ENCODE measurements around the gene AKTIP. TPM values are rescaled to one million over a fixed set of nuclear protein-coding genes. Genes with fewer than 3 reads are reported as not detected.

Gene AKTIP
- total and polyA plus RNA-seq, 8 donors, result 12.5 to 34.9 (median 16.4) TPM

DNA sequence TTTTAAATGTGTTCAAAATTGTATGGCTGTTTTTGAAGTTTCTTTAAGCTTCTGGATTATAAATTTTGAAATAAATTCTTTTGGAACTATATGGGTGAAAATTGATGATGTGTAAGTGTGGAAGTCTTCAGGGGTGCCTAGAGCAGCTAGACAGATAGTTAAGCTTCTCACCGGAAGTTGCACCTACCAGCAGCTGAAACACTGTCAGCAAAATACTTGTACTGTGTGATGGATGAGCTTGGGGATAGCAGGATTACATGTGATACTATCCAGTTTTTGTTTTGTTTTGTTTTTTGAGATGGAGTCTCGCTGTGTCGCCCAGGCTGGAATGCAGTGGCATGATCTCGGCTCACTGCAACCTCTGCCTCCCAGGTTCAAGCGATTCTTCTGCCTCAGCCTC is 49.1 kb downstream of the AKTIP start:
- no peak for DNase-seq
- no peaks in the 10 kb centered on the region for H3K9me3 ChIP-seq
- no peak overlapping the region for H3K4me3 ChIP-seq
- H3K27me3 ChIP-seq, result no peaks in the 10 kb centered on the region
- 89 to 98% (median 95%) methylated on average over 5 of the region's 5 CpGs for WGBS, 5 donors
- no peak overlapping the region for H3K27ac ChIP-seq
- H3K36me3 ChIP-seq, result peaks cover 42 to 95% (median 92%) of the 10 kb centered on the region in 4 donors
- intact Hi-C loops (cut with DNase I; ENCODE audit: low total_unique reads), result no loop called here
- TF ChIP-seq POLR2A (IDR thresholded peaks at IDR 0.05) (no peak), EP300 (IDR thresholded peaks at IDR 0.05) (no peak), POLR2AphosphoS5 (IDR thresholded peaks at IDR 0.05) (no peak)
- TF ChIP-seq, protein P1, sequence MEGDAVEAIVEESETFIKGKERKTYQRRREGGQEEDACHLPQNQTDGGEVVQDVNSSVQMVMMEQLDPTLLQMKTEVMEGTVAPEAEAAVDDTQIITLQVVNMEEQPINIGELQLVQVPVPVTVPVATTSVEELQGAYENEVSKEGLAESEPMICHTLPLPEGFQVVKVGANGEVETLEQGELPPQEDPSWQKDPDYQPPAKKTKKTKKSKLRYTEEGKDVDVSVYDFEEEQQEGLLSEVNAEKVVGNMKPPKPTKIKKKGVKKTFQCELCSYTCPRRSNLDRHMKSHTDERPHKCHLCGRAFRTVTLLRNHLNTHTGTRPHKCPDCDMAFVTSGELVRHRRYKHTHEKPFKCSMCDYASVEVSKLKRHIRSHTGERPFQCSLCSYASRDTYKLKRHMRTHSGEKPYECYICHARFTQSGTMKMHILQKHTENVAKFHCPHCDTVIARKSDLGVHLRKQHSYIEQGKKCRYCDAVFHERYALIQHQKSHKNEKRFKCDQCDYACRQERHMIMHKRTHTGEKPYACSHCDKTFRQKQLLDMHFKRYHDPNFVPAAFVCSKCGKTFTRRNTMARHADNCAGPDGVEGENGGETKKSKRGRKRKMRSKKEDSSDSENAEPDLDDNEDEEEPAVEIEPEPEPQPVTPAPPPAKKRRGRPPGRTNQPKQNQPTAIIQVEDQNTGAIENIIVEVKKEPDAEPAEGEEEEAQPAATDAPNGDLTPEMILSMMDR (IDR thresholded peaks at IDR 0.05), result no peak
- no peaks in the 10 kb centered on the region for H3K4me1 ChIP-seq

DNA sequence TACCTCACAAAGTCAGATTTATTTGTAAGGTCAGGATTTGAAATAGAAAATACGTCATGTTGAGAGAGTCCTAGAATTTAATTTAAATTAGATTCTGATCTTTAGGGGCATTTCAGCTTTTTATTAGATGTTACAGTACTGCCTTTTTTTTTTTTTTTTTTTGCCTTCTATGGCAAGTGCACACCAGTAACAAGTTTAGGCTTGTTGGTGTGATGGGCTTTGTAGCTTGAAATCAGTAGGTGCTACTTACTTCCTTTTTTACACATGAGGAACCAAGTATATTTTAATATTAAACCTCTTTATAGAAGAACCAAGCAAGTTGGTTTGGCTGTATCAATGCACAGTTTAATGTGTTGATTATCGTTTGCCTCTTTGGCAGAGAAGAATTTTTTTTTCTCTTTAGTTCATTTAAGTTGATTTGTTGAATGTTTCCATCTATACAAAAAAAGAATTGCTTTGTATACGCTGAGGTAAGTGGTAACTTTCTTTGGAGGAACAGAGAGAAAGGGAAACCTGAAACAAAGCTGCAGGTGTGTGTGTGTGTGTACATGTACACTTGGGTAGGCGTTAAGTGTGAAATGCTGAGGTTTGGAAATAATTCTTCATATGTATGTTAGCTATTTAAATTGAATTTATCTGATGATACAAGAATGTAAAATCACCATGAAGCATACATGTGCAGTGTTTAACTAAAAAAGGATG is 53.0 kb downstream of the AKTIP start:
- H3K36me3 ChIP-seq, result peaks cover 28 to 95% (median 90%) of the 10 kb centered on the region in 4 donors
- no peaks in the 10 kb centered on the region for H3K27me3 ChIP-seq
- no peak for TF ChIP-seq EP300 (IDR thresholded peaks at IDR 0.05)
- no peak for TF ChIP-seq POLR2AphosphoS5 (IDR thresholded peaks at IDR 0.05)
- TF ChIP-seq, protein P1 (IDR thresholded peaks at IDR 0.05), result no peak
- no peak for TF ChIP-seq POLR2A (IDR thresholded peaks at IDR 0.05)
- H3K4me1 ChIP-seq, result no peaks in the 10 kb centered on the region
- no peak overlapping the region for H3K4me3 ChIP-seq
- WGBS, 5 donors, result 76 to 87% (median 82%) methylated on average over 4 of the region's 4 CpGs
- H3K27ac ChIP-seq, result no peak overlapping the region
- intact Hi-C loops (cut with DNase I; ENCODE audit: low total_unique reads), result no loop called here
- DNase-seq, result peak in 1 of 2 donors; percentile 12
- H3K9me3 ChIP-seq, result no peaks in the 10 kb centered on the region

DNA sequence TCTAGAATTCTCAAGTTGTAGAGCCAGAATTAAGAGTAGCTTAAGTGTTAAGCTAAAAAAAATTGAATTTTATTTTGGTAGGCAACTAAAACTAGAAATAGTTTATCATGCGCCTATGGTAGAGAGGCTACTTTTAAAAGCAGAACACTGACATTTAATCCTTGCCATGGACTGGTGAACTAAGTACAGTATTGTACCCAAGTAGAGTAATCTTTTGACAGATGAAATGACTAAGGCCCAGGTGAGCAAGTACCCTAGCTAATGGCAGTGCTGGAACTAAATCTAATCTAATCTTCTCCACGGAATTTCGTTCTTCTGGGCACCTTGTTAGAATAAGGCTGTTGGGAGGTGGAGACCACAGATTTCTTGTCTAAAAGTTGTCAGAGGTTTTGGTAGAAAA is 56.9 kb downstream of the AKTIP start:
- peaks cover 27 to 96% (median 89%) of the 10 kb centered on the region in 4 donors for H3K36me3 ChIP-seq

DNA sequence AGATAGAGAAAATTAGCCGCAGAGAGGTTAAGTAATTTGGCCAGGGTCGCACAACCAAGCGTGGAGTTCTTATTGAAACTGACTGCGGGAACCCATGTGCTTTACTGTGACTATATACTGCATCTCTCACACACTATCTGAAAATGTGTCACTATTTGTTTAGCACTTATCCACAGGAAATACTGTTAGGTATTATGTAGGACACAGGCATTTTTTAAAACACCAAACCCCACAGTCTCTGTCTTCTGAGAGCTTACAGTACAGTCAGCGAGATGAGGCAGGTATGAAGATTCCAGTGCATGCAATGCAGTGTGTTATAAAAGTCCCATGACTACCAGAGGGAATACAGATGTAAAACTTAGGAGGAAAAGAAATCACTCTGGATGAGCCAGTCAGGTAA is 57.5 kb downstream of the AKTIP start:
- WGBS, 5 donors, result 82 to 97% (median 91%) methylated on average over 5 of the region's 5 CpGs
- intact Hi-C loops (cut with DNase I; ENCODE audit: low total_unique reads), result no loop called here
- no peak for DNase-seq
- no peak overlapping the region for H3K27ac ChIP-seq
- no peak overlapping the region for H3K4me3 ChIP-seq
- no peaks in the 10 kb centered on the region for H3K9me3 ChIP-seq
- no peaks in the 10 kb centered on the region for H3K27me3 ChIP-seq
- H3K36me3 ChIP-seq, result peaks cover 29 to 96% (median 92%) of the 10 kb centered on the region in 4 donors
- no peaks in the 10 kb centered on the region for H3K4me1 ChIP-seq
- TF ChIP-seq EP300 (IDR thresholded peaks at IDR 0.05) (no peak), POLR2AphosphoS5 (IDR thresholded peaks at IDR 0.05) (no peak)

More for the DNA sequence above, 56.9 kb downstream of the AKTIP start:
- no peak for TF ChIP-seq POLR2A (IDR thresholded peaks at IDR 0.05)
- no peak for TF ChIP-seq POLR2AphosphoS5 (IDR thresholded peaks at IDR 0.05)
- TF ChIP-seq, protein P1 (IDR thresholded peaks at IDR 0.05), result no peak
- TF ChIP-seq EP300 (IDR thresholded peaks at IDR 0.05), result no peak
- H3K27ac ChIP-seq, result no peak overlapping the region
- no peaks in the 10 kb centered on the region for H3K4me1 ChIP-seq
- H3K27me3 ChIP-seq, result no peaks in the 10 kb centered on the region
- H3K4me3 ChIP-seq, result no peak overlapping the region
- no peaks in the 10 kb centered on the region for H3K9me3 ChIP-seq
- intact Hi-C loops (cut with DNase I; ENCODE audit: low total_unique reads), result no loop called here
- 33 to 57% (median 53%) methylated on average over 3 of the region's 3 CpGs for WGBS, 5 donors
- no peak for DNase-seq

Small RNA genes within 50 kb of the gene (small RNA-seq; reads per million reads assigned to genes)
- gene RNU6-1153P, result 0 reads per million in 4 donors

Other genes with a start within 250 kb of the AKTIP start
- gene RBL2, start 68.7 kb downstream of the AKTIP start, total RNA-seq, result 100 to 1,000 TPM in 2 of 5 donors, 10 to 100 TPM in 3; 79.7 to 234 (median 95.3) TPM
- gene RBL2, start 68.7 kb downstream of the AKTIP start, polyA plus RNA-seq, result 10 to 100 TPM; 23.0 to 40.3 (median 34.9) TPM
- 1 to 10 TPM in 4 of 5 donors, not detected in 1; 1.3 to 6.8 (median 3.0) TPM for gene RPGRIP1L, start 200.7 kb upstream of the AKTIP start, total RNA-seq
- gene RPGRIP1L, start 200.7 kb upstream of the AKTIP start, polyA plus RNA-seq, result 1 to 10 TPM; 1.1 to 1.9 (median 1.4) TPM
- 10 to 100 TPM; 19.4 to 88.7 (median 40.2) TPM for gene FTO, start 200.9 kb upstream of the AKTIP start, total RNA-seq
- gene FTO, start 200.9 kb upstream of the AKTIP start, polyA plus RNA-seq, result 10 to 100 TPM in 2 of 3 donors, 1 to 10 TPM in 1; 9.3 to 18.8 (median 16.3) TPM

All from stomach (tissue), 9 donors.